H1 (cell line): Measurements from ENCODE around the gene CAGE1. TPM values are rescaled to one million over a fixed set of nuclear protein-coding genes. Genes with fewer than 3 reads are reported as not detected.

ENCODE experiments used
- CTCF ChIA-PET: fragments of 300-600 bp; sonication (Branson Sonifier 250); formaldehyde crosslinking; loops from one replicate; lab custom pipeline; 2021; ENCODE audit not compliant: partially characterized antibody; lab: Charles Lee
- POLR2A ChIA-PET: fragments of 300-600 bp; sonication (Branson Sonifier 250); formaldehyde crosslinking; loops from one replicate; lab custom pipeline; 2021; ENCODE audit warnings: inconsistent platforms; ENCODE audit not compliant: partially characterized antibody; lab: Charles Lee
- DNase-seq, 2 experiments: peaks; one replicate each; pipeline versions ENCODE4 v3.0.0 to v3.0.0-alpha.2; 2010 to 2022; ENCODE audit warnings: low spot score in 2 of 2, low read depth in 1 of 2, mixed read lengths in 1 of 2
- FAIRE-seq: peaks from 2 replicates; lab custom pipeline; 2011; peaks lifted over from hg19 to GRCh38; lab: Jason Lieb, UNC
- H2AFZ ChIP-seq: 2 replicates; pipeline ENCODE4 v1.8.1; 2012; ENCODE audit warnings: low read length, inconsistent platforms
- H2AK5ac ChIP-seq: 2 replicates; pipeline ENCODE4 v1.6.1; 2013; ENCODE audit warnings: low read depth, low read length
- H2BK120ac ChIP-seq: replicated peaks from 2 replicates; pipeline ENCODE3; 2013; ENCODE audit warnings: low read depth, low read length, inconsistent platforms
- H2BK12ac ChIP-seq: 2 replicates; pipeline ENCODE4 v1.6.1; 2013; ENCODE audit warnings: low read depth, low read length
- H2BK15ac ChIP-seq: 2 replicates; pipeline ENCODE4 v1.6.1; 2013; ENCODE audit warnings: low read length
- H2BK20ac ChIP-seq: 2 replicates; pipeline ENCODE4 v1.6.1; 2013; ENCODE audit warnings: low read length
- H2BK5ac ChIP-seq: 2 replicates; pipeline ENCODE4 v1.6.1; 2013; ENCODE audit warnings: low read depth, low read length
- H3K14ac ChIP-seq: 2 replicates; pipeline ENCODE4 v1.6.1; 2013; ENCODE audit warnings: inconsistent platforms; ENCODE audit not compliant: insufficient read length
- H3K18ac ChIP-seq: 2 replicates; pipeline ENCODE4 v1.6.1; 2013; ENCODE audit warnings: low read length; ENCODE audit errors: extremely low read depth
- H3K23ac ChIP-seq: 2 replicates; pipeline ENCODE4 v1.6.1; 2013; ENCODE audit warnings: inconsistent platforms; ENCODE audit not compliant: insufficient read length
- H3K23me2 ChIP-seq: 2 replicates; pipeline ENCODE4 v1.6.1; 2013; ENCODE audit warnings: low read depth, low read length
- H3K27ac ChIP-seq: 2 replicates; pipeline ENCODE4 v1.6.1; 2011; ENCODE audit warnings: low read depth, low read length, inconsistent platforms
- H3K27me3 ChIP-seq, 4 experiments: replicated peaks in 1 of 4; 1 replicate in 1 of 4; 2 replicates in 3 of 4; pipeline versions ENCODE4 v1.6.1 to v1.8.1; 2011 to 2013; ENCODE audit warnings: low read length in 3 of 4, mild to moderate bottlenecking in 3 of 4, inconsistent platforms in 2 of 4, mixed read lengths in 2 of 4, moderate library complexity in 1 of 4; ENCODE audit not compliant: control insufficient read depth in 3 of 4, insufficient read depth in 3 of 4; ENCODE audit errors: extremely low read depth in 1 of 4
- H3K36me3 ChIP-seq, 4 experiments: 2 replicates each; pipeline versions ENCODE4 v1.6.1 to v1.8.1; 2011 to 2013; ENCODE audit warnings: mild to moderate bottlenecking in 4 of 4, low read length in 3 of 4, moderate library complexity in 2 of 4, control low read depth in 1 of 4, inconsistent platforms in 1 of 4; ENCODE audit not compliant: insufficient read depth in 4 of 4, control insufficient read depth in 2 of 4
- H3K4ac ChIP-seq: replicated peaks from 2 replicates; pipeline ENCODE3; 2013; ENCODE audit warnings: low read length, low read depth, mixed read lengths, inconsistent platforms; ENCODE audit not compliant: insufficient read length
- H3K4me1 ChIP-seq, 4 experiments: replicated peaks in 1 of 4; 1 replicate in 1 of 4; 2 replicates in 3 of 4; pipeline versions ENCODE4 v1.6.1 to v1.8.1; 2011 to 2013; ENCODE audit warnings: low read length in 3 of 4, inconsistent platforms in 2 of 4, mixed read lengths in 1 of 4; ENCODE audit not compliant: insufficient read depth in 4 of 4, control insufficient read depth in 3 of 4
- H3K4me2 ChIP-seq, 2 experiments: 2 replicates each; pipeline versions ENCODE4 v1.6.1 to v1.8.1; 2011 to 2013; ENCODE audit warnings: low read depth in 2 of 2, low read length in 2 of 2, control low read depth in 1 of 2, inconsistent platforms in 1 of 2, mild to moderate bottlenecking in 1 of 2; ENCODE audit not compliant: insufficient read depth in 1 of 2
- H3K4me3 ChIP-seq, 4 experiments: fragments of 200-600, 300-600 bp in 1 of 4; sonication (generic), shearing (Covaris generic), sonication (Bioruptor Twin) in 1 of 4; 2 replicates each; pipeline versions ENCODE4 v1.5.1 to v1.8.1; 2011 to 2016; ENCODE audit warnings: low read length in 4 of 4, low read depth in 3 of 4, control low read depth in 2 of 4, inconsistent platforms in 2 of 4, mild to moderate bottlenecking in 2 of 4, mixed read lengths in 1 of 4, moderate library complexity in 1 of 4; ENCODE audit not compliant: insufficient read depth in 2 of 4; ENCODE audit errors: extremely low read depth in 1 of 4
- H3K56ac ChIP-seq: replicated peaks from 2 replicates; pipeline ENCODE3; 2013; ENCODE audit warnings: low read depth, mild to moderate bottlenecking, mixed read lengths, low read length, inconsistent platforms; ENCODE audit not compliant: insufficient read length
- H3K79me1 ChIP-seq: 2 replicates; pipeline ENCODE4 v1.6.1; 2013; ENCODE audit warnings: low read depth, low read length, control low read depth
- H3K79me2 ChIP-seq, 2 experiments: 2 replicates each; pipeline versions ENCODE4 v1.6.1 to v1.8.1; 2012 to 2013; ENCODE audit warnings: low read length in 2 of 2, mild to moderate bottlenecking in 2 of 2, inconsistent platforms in 1 of 2; ENCODE audit not compliant: insufficient read depth in 2 of 2, control insufficient read depth in 1 of 2
- H3K9ac ChIP-seq, 4 experiments: replicated peaks in 1 of 4; 1 replicate in 1 of 4; 2 replicates in 3 of 4; pipeline versions ENCODE4 v1.6.1 to v1.8.1; 2011 to 2013; ENCODE audit warnings: low read depth in 3 of 4, low read length in 3 of 4, control low read depth in 2 of 4, mild to moderate bottlenecking in 2 of 4, moderate library complexity in 2 of 4, inconsistent platforms in 1 of 4; ENCODE audit errors: extremely low read depth in 1 of 4
- H3K9me3 ChIP-seq, 2 experiments: 2 replicates each; pipeline versions ENCODE4 v1.6.1 to v1.8.1; 2012 to 2013; ENCODE audit warnings: mild to moderate bottlenecking in 2 of 2, moderate library complexity in 2 of 2, control low read depth in 1 of 2, inconsistent platforms in 1 of 2, low read depth in 1 of 2, low read length in 1 of 2, mixed read lengths in 1 of 2; ENCODE audit not compliant: insufficient read depth in 2 of 2
- H4K20me1 ChIP-seq, 2 experiments: replicated peaks in 1 of 2; 2 replicates each; pipeline versions ENCODE3 to v1.8.1; 2011 to 2013; ENCODE audit warnings: inconsistent platforms in 2 of 2, low read length in 2 of 2, mild to moderate bottlenecking in 1 of 2; ENCODE audit not compliant: insufficient read depth in 2 of 2, control insufficient read depth in 1 of 2
- H4K5ac ChIP-seq: 2 replicates; pipeline ENCODE4 v1.6.1; 2013; ENCODE audit warnings: low read length, low read depth, mixed read lengths, inconsistent platforms; ENCODE audit not compliant: insufficient read length
- H4K8ac ChIP-seq: 2 replicates; pipeline ENCODE4 v1.8.0; 2013; ENCODE audit warnings: mild to moderate bottlenecking, moderate library complexity, low read length, inconsistent platforms; ENCODE audit not compliant: insufficient read depth; ENCODE audit errors: extremely low read depth
- H4K91ac ChIP-seq: replicated peaks from 2 replicates; pipeline ENCODE3; 2013; ENCODE audit warnings: low read length, mixed read lengths, inconsistent platforms; ENCODE audit not compliant: insufficient read length
- BRCA1 ChIP-seq: IDR thresholded peaks from 2 replicates; pipeline ENCODE4 v1.6.1; 2012; ENCODE audit warnings: low read depth, low read length, improper control_type of control experiment
- CBX8 ChIP-seq: fragments of 300-800, 300-1000 bp; sonication (generic); IDR thresholded peaks from 2 replicates; pipeline ENCODE4 v1.7.1; 2016; ENCODE audit warnings: low read depth, low read length, borderline replicate concordance
- CHD2 ChIP-seq: IDR thresholded peaks from 2 replicates; pipeline ENCODE4 v1.6.1; 2012; ENCODE audit warnings: low read length, improper control_type of control experiment
- GABPA ChIP-seq: IDR thresholded peaks from 2 replicates; pipeline ENCODE4 v1.6.1; 2011; ENCODE audit warnings: mild to moderate bottlenecking, low read length, moderate library complexity, borderline replicate concordance; ENCODE audit not compliant: insufficient read depth
- HDAC2 ChIP-seq, 2 experiments: fragments of 300-600 bp in 1 of 2; sonication (generic) in 1 of 2; IDR thresholded peaks; 2 replicates each; pipeline ENCODE4 v1.6.1; 2011 to 2012; ENCODE audit warnings: low read depth in 2 of 2, low read length in 2 of 2, mild to moderate bottlenecking in 2 of 2, moderate library complexity in 2 of 2, borderline replicate concordance in 1 of 2, inconsistent platforms in 1 of 2
- NRF1 ChIP-seq: IDR thresholded peaks from 2 replicates; pipeline ENCODE4 v1.6.1; 2011; ENCODE audit warnings: mild to moderate bottlenecking, low read depth, low read length, improper control_type of control experiment
- RBBP5 ChIP-seq: IDR thresholded peaks from 2 replicates; pipeline ENCODE4 v1.7.1; 2012; ENCODE audit warnings: low read depth, mild to moderate bottlenecking, inconsistent platforms, low read length, moderate library complexity, borderline replicate concordance
- RXRA ChIP-seq: IDR thresholded peaks from 2 replicates; pipeline ENCODE4 v1.6.1; 2011; ENCODE audit warnings: low read depth, mild to moderate bottlenecking, low read length, moderate library complexity; ENCODE audit not compliant: insufficient read depth
- SIN3A ChIP-seq, 2 experiments: IDR thresholded peaks in 1 of 2; conservative IDR thresholded peaks in 1 of 2; 2 replicates each; pipeline ENCODE4 v1.6.1; 2011 to 2012; ENCODE audit warnings: low read length in 2 of 2, improper control_type of control experiment in 1 of 2, low read depth in 1 of 2, mild to moderate bottlenecking in 1 of 2
- SP1 ChIP-seq: IDR thresholded peaks from 2 replicates; pipeline ENCODE4 v1.6.1; 2011; ENCODE audit warnings: low read depth, low read length
- TCF12 ChIP-seq: IDR thresholded peaks from 2 replicates; pipeline ENCODE4 v1.6.1; 2011; ENCODE audit warnings: low read depth, mild to moderate bottlenecking, low read length
- YY1 ChIP-seq: IDR thresholded peaks from 2 replicates; pipeline ENCODE4 v1.6.1; 2011; ENCODE audit warnings: low read depth, mild to moderate bottlenecking, low read length
- WGBS, 2 experiments: shearing (Covaris generic) in 1 of 2; methylation state at CpG; one replicate each; pipeline versions ENCODE4 v1.1.6 to v1.1.7; 2013 to 2015; ENCODE audit warnings: low lambda C conversion rate in 2 of 2, mixed read lengths in 2 of 2, inconsistent platforms in 1 of 2, low coverage in 1 of 2, missing lambda C conversion rate in 1 of 2; ENCODE audit not compliant: insufficient replicate concordance in 2 of 2, insufficient coverage in 1 of 2, insufficient read length in 1 of 2; ENCODE audit errors: extremely low coverage in 1 of 2, missing lambda C conversion rate in 1 of 2; 5-methylcytosine and 5-hydroxymethylcytosine counted together
- polyA plus RNA-seq, 7 experiments: library from polyadenylated mRNA; depleted of rRNA in 3 of 7; stranded (reverse) in 5 of 7; unstranded in 2 of 7; fragments of >200 nt in 5 of 7; fragments of 200-250 nt in 2 of 7; gene quantifications; 1 replicate in 5 of 7; 2 replicates in 1 of 7; 4 replicates in 1 of 7; pipeline versions ENCODE4 v1.2.1 to v1.2.3, GENCODE V29; 2011 to 2013; ENCODE audit warnings: missing spikeins in 2 of 7, mixed read lengths in 2 of 7
- total RNA-seq: library from RNA; stranded (reverse); fragmentation: NEBNext Ultra II Directional; extraction: Animal tissue kit (Norgen Biotek cat#: 25700); gene quantifications from 2 replicates; pipeline ENCODE4 v1.2.1, GENCODE V29; 2021
- TF ChIP-seq, protein P1 (sequence below): IDR thresholded peaks from 2 replicates; pipeline ENCODE4 v1.6.1; 2011; ENCODE audit warnings: low read length, improper control_type of control experiment

CAGE1 gene
- total and polyA plus RNA-seq, 2 of the 8 experiments (the other 6 are each of a cell fraction or from before 2014, with no cell fraction given), result 0.09 TPM; not detected in 1

- DNase-seq (no peak), FAIRE-seq (no peak)
- H2BK12ac ChIP-seq, result no peak overlapping the region
- no peak overlapping the region for H3K4me2 ChIP-seq
- H3K4me3 ChIP-seq, result no peak overlapping the region
- ChIA-PET POLR2A (no interaction called here), CTCF (no interaction called here)
- no peak overlapping the region for H4K8ac ChIP-seq
- WGBS, 2 experiments, result 94% methylated on average over 1 of the region's 1 CpG; no CpG with 5 or more reads in 1 of the 2 experiments
- H3K23ac ChIP-seq, result no peak overlapping the region
- no peak overlapping the region for H2BK5ac ChIP-seq
- no peak overlapping the region for H3K9ac ChIP-seq
- no peak overlapping the region for H2BK15ac ChIP-seq
- H3K4me1 ChIP-seq, result no peaks in the 10 kb centered on the region
- peaks cover 8 to 69% (median 45%) of the 10 kb centered on the region in 4 experiments for H3K36me3 ChIP-seq
- H3K27ac ChIP-seq, result no peak overlapping the region
- no peak overlapping the region for H2AFZ ChIP-seq
- H4K91ac ChIP-seq, result no peak overlapping the region
- no peak overlapping the region for H2BK20ac ChIP-seq
- H3K4ac ChIP-seq, result no peak overlapping the region
- H3K14ac ChIP-seq, result no peak overlapping the region
- no peaks in the 10 kb centered on the region for H3K79me1 ChIP-seq
- H4K5ac ChIP-seq, result no peak overlapping the region
- no peak overlapping the region for H2AK5ac ChIP-seq
- H4K20me1 ChIP-seq, result no peaks in the 10 kb centered on the region
- no peaks in the 10 kb centered on the region; the same call in 1 of the 2 replicates for H3K23me2 ChIP-seq
- no peak overlapping the region for H3K18ac ChIP-seq
- H3K9me3 ChIP-seq, result no peaks in the 10 kb centered on the region
- no peaks in the 10 kb centered on the region for H3K79me2 ChIP-seq
- H3K27me3 ChIP-seq, result no peaks in the 10 kb centered on the region
- no peak overlapping the region for H3K56ac ChIP-seq
- no peak overlapping the region for H2BK120ac ChIP-seq
- TF ChIP-seq, protein P1, sequence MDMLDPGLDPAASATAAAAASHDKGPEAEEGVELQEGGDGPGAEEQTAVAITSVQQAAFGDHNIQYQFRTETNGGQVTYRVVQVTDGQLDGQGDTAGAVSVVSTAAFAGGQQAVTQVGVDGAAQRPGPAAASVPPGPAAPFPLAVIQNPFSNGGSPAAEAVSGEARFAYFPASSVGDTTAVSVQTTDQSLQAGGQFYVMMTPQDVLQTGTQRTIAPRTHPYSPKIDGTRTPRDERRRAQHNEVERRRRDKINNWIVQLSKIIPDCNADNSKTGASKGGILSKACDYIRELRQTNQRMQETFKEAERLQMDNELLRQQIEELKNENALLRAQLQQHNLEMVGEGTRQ, result no peak
- TF ChIP-seq GABPA (no peak), TCF12 (no peak), YY1 (no peak), RBBP5 (no peak), CHD2 (no peak), HDAC2 (IDR thresholded peaks at IDR 0.05; ENCODE audit: borderline replicate concordance in 1 of 2, low read depth in 2 of 2, low read length in 2 of 2) (no peak), CBX8 (no peak), RXRA (no peak), NRF1 (no peak), SIN3A (conservative IDR thresholded peaks at IDR 0.05 in 1 of 2, IDR thresholded peaks at IDR 0.05 in 1 of 2; ENCODE audit: low read depth in 1 of 2, low read length in 2 of 2) (no peak), BRCA1 (no peak), SP1 (no peak)
These were observed 13.2 kb upstream of the CAGE1 start for GRCh38 chr6:7402716-7403115.
